ENCODE measurements around the gene C1orf174. TPM values are rescaled to one million over a fixed set of nuclear protein-coding genes. Genes with fewer than 3 reads are reported as not detected.

Gene C1orf174
- polyA plus RNA-seq, 1 donor from 2014 or later: 28.2 TPM

DNA sequence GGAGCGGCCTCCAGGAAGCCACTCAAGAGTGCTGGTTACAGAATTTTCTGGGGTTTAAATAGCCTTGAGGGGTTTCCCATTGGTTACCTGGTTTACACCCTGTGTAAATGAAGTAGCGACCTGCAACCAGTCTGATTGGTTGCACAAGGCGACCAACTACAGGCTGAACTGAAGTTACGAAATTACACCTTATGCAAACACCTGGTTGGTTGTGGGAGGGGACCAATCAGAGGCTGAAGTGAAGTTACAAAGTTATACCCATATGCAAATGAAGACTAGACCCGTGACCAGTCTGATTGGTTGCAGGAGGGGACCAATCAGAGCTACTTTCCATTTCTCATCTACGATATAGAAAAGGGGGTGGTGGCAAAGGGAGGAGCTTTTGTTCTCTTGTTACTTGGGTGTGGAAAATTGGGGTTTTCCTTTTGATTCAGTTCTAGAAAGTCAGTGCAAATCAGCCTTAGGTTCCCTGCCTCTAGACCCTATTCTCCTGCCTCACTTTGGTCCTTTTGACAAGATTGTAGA lies 22.2 kb upstream of the C1orf174 start:
- Histone ChIP-seq H3K9me3 (ENCODE audit: low read length) (no peaks in the 10 kb centered on the region), H3K4me2 (ENCODE audit: low read length) (no peak overlapping the region), H3K9ac (ENCODE audit: low read length) (no peak overlapping the region), H3K27ac (ENCODE audit: low read length) (no peak overlapping the region), H3F3A (ENCODE audit: insufficient read depth, low read length, poor library complexity, severe bottlenecking) (no peaks in the 10 kb centered on the region), H3K27me3 (ENCODE audit: insufficient read depth, low read depth, low read length) (no peaks in the 10 kb centered on the region), H4K20me1 (ENCODE audit: insufficient read depth) (no peaks in the 10 kb centered on the region), H3K9me2 (ENCODE audit: insufficient read depth, low read length) (no peaks in the 10 kb centered on the region), H3K79me2 (replicated peaks; ENCODE audit: insufficient read depth, low read length) (no peaks in the 10 kb centered on the region), H3K36me3 (ENCODE audit: insufficient read depth, low read length) (no peaks in the 10 kb centered on the region), H3K4me3 (ENCODE audit: low read length) (no peak overlapping the region), H2AFZ (ENCODE audit: low read depth, low read length) (no peak overlapping the region)
- TF ChIP-seq TAF1 (IDR thresholded peaks at IDR 0.05; ENCODE audit: low read depth) (no peak), SMC3 (conservative IDR thresholded peaks at IDR 0.05; ENCODE audit: poor library complexity) (no peak), POLR2AphosphoS5 (IDR thresholded peaks at IDR 0.05) (no peak), MXI1 (conservative IDR thresholded peaks at IDR 0.05; ENCODE audit: poor library complexity, severe bottlenecking) (no peak), RAD21 (conservative IDR thresholded peaks at IDR 0.05) (no peak), EP300 (conservative IDR thresholded peaks at IDR 0.05; ENCODE audit: poor library complexity, severe bottlenecking) (no peak), EZH2 (IDR thresholded peaks at IDR 0.05; ENCODE audit: borderline replicate concordance, insufficient read depth, low read length, poor library complexity, severe bottlenecking) (no peak)
- TF ChIP-seq, protein P1, sequence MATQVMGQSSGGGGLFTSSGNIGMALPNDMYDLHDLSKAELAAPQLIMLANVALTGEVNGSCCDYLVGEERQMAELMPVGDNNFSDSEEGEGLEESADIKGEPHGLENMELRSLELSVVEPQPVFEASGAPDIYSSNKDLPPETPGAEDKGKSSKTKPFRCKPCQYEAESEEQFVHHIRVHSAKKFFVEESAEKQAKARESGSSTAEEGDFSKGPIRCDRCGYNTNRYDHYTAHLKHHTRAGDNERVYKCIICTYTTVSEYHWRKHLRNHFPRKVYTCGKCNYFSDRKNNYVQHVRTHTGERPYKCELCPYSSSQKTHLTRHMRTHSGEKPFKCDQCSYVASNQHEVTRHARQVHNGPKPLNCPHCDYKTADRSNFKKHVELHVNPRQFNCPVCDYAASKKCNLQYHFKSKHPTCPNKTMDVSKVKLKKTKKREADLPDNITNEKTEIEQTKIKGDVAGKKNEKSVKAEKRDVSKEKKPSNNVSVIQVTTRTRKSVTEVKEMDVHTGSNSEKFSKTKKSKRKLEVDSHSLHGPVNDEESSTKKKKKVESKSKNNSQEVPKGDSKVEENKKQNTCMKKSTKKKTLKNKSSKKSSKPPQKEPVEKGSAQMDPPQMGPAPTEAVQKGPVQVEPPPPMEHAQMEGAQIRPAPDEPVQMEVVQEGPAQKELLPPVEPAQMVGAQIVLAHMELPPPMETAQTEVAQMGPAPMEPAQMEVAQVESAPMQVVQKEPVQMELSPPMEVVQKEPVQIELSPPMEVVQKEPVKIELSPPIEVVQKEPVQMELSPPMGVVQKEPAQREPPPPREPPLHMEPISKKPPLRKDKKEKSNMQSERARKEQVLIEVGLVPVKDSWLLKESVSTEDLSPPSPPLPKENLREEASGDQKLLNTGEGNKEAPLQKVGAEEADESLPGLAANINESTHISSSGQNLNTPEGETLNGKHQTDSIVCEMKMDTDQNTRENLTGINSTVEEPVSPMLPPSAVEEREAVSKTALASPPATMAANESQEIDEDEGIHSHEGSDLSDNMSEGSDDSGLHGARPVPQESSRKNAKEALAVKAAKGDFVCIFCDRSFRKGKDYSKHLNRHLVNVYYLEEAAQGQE (IDR thresholded peaks at IDR 0.05; ENCODE audit: borderline replicate concordance): no peak
- TF ChIP-seq, protein P2, sequence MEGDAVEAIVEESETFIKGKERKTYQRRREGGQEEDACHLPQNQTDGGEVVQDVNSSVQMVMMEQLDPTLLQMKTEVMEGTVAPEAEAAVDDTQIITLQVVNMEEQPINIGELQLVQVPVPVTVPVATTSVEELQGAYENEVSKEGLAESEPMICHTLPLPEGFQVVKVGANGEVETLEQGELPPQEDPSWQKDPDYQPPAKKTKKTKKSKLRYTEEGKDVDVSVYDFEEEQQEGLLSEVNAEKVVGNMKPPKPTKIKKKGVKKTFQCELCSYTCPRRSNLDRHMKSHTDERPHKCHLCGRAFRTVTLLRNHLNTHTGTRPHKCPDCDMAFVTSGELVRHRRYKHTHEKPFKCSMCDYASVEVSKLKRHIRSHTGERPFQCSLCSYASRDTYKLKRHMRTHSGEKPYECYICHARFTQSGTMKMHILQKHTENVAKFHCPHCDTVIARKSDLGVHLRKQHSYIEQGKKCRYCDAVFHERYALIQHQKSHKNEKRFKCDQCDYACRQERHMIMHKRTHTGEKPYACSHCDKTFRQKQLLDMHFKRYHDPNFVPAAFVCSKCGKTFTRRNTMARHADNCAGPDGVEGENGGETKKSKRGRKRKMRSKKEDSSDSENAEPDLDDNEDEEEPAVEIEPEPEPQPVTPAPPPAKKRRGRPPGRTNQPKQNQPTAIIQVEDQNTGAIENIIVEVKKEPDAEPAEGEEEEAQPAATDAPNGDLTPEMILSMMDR (IDR thresholded peaks at IDR 0.05; ENCODE audit: poor library complexity, severe bottlenecking): no peak

DNA sequence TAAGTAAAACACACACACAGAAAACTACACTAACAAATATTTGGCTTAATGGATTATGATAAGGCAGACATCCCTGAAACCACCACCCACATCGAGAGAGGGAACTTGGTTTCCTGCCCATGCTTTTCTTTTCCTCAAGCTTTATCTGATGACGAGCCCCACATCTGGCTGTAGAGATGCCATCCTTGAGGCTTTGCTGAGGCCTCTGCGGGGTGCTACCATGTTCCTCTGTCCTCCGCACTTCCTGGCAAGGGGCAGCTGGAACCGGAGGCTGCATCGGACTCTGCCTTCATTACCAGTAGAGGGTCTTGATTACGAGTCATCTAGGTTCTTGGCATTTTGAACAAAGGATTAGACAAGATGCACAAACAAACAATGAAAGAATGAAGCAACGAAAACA lies 21.7 kb upstream of the C1orf174 start:
- Histone ChIP-seq H3K4me2 (ENCODE audit: low read length) (no peak overlapping the region), H2AFZ (ENCODE audit: low read depth, low read length) (no peak overlapping the region), H3K27ac (ENCODE audit: low read length) (no peak overlapping the region), H4K20me1 (ENCODE audit: insufficient read depth) (no peaks in the 10 kb centered on the region), H3K4me3 (ENCODE audit: low read length) (no peak overlapping the region), H3K9me2 (ENCODE audit: insufficient read depth, low read length) (no peaks in the 10 kb centered on the region), H3K36me3 (ENCODE audit: insufficient read depth, low read length) (no peaks in the 10 kb centered on the region), H3K79me2 (replicated peaks; ENCODE audit: insufficient read depth, low read length) (no peaks in the 10 kb centered on the region), H3K9ac (ENCODE audit: low read length) (no peak overlapping the region), H3K27me3 (ENCODE audit: insufficient read depth, low read depth, low read length) (no peaks in the 10 kb centered on the region), H3K9me3 (ENCODE audit: low read length) (no peaks in the 10 kb centered on the region), H3F3A (ENCODE audit: insufficient read depth, low read length, poor library complexity, severe bottlenecking) (no peaks in the 10 kb centered on the region)
- TF ChIP-seq, protein P2 (IDR thresholded peaks at IDR 0.05; ENCODE audit: poor library complexity, severe bottlenecking): no peak
- TF ChIP-seq, protein P1 (IDR thresholded peaks at IDR 0.05; ENCODE audit: borderline replicate concordance): no peak
- TF ChIP-seq EP300 (conservative IDR thresholded peaks at IDR 0.05; ENCODE audit: poor library complexity, severe bottlenecking) (no peak), TAF1 (IDR thresholded peaks at IDR 0.05; ENCODE audit: low read depth) (no peak), RAD21 (conservative IDR thresholded peaks at IDR 0.05) (no peak), SMC3 (conservative IDR thresholded peaks at IDR 0.05; ENCODE audit: poor library complexity) (no peak), POLR2AphosphoS5 (IDR thresholded peaks at IDR 0.05) (no peak), EZH2 (IDR thresholded peaks at IDR 0.05; ENCODE audit: borderline replicate concordance, insufficient read depth, low read length, poor library complexity, severe bottlenecking) (no peak)

All from neural cell (in vitro differentiated cells).